T47D (cell line): Measurements from ENCODE around the gene TTC34.

Experiments
- DNase-seq, 2 experiments: peaks; one replicate each; pipeline versions ENCODE4 v3.0.0 to v3.0.0-alpha.2; 2011 to 2012; ENCODE audit warnings: low read depth in 1 of 2, low spot score in 1 of 2
- JUND ChIP-seq: IDR thresholded peaks from 2 replicates; pipeline ENCODE4 v1.6.1; 2012; ENCODE audit warnings: low read depth
- in situ Hi-C: cut with HindIII; loops from 2 replicates; pipeline ENCODE4 v1.10.0; 2016; ENCODE audit warnings: low sequenced_read_pairs, low pct_unique_long_range_greater_than_20kb

TTC34 gene

GRCh38 chr1:2815551-2815950, 14.1 kb upstream of the TTC34 start:
- no peak for DNase-seq
- in situ Hi-C loops: no loop called here

GRCh38 chr1:2814511-2815075, 13.1 kb upstream of the TTC34 start:
- TF ChIP-seq JUND: no peak
- in situ Hi-C loops: no loop called here
- no peak for DNase-seq

More at GRCh38 chr1:2815551-2815950, 14.1 kb upstream of the TTC34 start:
- TF ChIP-seq JUND: no peak

DNA sequence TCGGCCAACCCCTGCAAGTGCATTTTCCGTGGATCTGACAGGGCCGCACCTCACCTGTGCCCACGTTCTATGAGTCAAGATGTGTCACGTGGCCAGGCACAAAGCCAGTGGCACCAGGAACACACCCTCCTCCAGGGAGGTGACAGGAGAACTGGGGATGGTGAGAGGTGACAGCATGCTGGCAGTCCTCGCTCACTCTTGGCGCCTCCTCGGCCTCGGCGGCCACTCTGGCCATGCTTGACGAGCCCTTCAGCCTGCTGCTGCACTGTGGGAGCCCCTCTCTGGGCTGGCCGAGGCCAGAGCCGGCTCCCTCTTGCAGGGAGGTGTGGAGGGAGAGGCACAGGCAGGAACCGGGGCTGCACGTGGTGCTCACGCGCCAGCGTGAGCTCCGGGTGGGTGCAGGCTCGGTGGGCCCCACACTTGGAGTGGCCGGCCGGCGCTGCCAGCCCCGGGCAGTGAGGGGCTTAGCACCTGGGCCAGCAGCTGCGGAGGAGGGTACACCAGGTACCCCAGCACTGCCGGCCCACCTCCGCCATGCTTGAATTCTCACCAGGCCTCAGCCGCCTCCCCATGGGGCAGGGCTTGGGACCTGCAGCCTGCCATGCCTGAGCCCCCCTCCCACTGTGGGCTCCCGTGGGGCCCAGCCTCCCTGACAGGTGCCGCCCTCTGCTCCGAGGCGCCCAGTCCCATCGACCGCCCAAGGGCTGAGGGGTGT, 11.6 kb upstream of the TTC34 start:
- in situ Hi-C loops: no loop called here
- no peak for DNase-seq
- no peak for TF ChIP-seq JUND

DNA sequence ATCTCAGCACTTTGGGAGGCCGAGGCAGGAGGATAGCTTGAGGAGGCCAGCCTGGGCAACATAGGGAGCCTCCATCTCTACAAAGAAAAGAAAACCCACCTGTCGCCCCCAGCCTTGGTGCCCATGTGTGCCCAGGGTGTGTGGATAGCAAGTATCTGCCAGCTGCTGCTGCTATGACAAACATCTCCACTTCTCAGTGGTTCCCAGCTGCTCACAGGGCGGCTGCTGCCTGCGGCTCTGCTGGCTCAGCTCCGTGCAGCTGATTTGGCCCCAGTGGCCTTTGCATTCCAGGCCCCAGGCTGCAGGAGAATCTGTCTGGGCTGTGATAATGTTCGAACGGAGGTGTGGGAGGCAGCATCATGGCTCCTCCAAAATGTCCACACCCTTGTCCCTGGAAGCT, 10.6 kb upstream of the TTC34 start:
- in situ Hi-C loops: no loop called here
- DNase-seq: no peak
- TF ChIP-seq JUND: no peak

GRCh38 chr1:2811533-2811918, 10.0 kb upstream of the TTC34 start:
- no peak for DNase-seq
- no peak for TF ChIP-seq JUND
- in situ Hi-C loops: no loop called here

DNA sequence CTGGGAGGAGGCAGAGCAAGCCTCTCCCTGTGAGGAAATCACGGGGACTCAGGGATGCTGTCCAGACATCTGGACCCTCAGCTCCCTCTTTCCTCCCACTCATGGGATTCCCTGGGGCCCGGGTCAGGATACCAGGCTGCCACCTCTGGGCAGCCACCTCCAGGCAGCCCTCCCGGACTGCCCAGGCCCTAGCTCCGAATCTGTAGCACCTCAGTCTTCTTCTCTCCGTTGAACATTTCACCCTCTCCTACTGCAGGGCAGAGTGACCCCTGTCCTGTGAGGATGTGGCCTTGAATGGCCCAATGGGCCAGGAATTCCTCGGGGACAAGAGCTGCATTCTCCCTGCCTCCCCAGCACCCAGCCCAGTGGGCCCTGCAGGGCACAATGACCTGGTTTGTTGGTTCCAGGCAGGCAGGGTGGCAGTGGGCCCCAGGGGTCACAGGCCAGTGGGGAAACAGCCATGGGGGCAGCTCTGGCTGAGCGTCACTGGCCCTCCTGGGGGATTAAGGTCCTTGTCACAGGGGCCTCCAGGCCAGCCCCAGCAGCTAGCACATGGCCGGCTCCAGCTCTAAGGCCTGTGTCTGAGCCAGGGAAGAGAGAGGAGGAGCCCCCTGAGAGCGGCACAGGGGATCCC, 9.5 kb upstream of the TTC34 start:
- no peak for TF ChIP-seq JUND
- in situ Hi-C loops: no loop called here
- DNase-seq: no peak

DNA sequence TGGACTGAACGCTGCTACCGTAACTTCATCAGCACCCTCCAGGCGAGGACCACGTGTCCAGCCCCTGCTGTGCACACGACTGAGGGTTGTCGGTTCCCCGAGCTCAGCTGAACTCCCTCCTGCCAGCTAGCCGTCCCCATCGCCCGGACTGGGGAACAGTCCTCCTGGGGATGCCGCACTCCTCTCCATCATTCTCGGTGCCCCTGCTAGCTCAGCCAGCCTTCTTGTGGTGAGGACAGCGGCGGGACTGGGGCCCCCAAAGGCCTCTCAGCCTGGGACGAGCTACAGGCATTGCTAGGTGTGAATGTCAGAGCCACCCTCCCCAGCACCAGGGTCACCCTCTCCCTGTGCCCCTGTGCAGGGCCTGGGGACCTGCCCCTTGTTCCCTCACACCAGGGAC, 8.8 kb upstream of the TTC34 start:
- DNase-seq: no peak
- TF ChIP-seq JUND: no peak
- in situ Hi-C loops: no loop called here

DNA sequence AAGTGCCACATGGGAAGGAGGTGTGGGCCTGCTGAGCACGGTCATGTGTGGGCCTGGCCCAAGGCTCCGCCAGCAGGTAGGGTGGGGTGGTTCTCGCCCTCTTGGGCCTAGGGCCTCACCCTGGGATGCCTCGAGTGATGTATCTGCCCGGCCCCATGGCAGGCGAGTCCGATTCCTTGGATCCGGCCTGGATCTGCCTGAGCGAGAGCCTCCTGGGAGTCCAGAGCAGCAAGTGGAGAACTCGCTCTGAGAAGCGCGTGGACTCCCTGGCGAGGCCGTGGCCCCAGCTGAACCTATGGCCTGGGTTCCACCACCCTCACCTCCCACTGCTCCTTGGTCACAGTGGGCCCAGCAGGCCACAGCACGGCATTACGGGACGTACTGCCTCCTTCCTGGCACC, 8.2 kb upstream of the TTC34 start:
- no peak for TF ChIP-seq JUND
- no peak for DNase-seq
- in situ Hi-C loops: no loop called here

DNA sequence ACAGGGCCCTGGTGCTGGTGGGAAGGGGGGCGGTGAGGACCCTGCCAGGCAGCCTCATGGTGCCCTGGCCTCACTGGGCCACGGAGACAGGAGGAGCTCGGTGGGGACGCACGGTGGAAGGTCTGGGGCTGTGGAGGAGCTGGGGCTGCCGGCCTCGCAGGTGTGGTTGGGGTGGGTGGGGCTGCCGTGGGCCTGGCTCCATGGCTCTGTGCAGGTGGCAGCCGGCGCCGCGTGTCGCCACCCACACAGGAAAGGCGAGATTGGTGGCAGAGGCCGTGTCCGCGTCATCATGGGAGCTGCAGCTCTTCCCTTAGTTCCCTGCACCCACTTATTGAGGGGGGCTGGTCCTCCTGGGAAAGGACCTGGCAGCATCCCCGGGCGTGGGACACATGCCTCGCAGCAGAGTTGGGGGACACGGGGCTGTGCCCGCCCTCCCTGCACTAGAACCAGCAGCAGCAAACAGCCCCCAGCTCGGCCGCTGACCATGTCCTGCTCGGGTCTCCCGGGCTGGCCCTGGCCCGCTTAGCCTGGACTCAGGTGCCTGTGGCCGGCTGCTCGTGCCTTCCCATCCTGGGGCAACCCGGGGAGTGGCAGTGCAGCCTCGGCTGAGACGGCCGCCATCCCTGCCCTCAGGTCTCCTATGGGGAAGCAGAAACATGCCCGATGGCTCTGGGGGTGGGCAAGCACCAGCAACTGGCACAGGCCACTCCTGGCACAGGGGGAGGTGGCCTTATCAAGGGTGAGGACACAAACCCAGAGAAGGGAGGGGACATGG, 7.5 kb upstream of the TTC34 start:
- in situ Hi-C loops: no loop called here
- no peak for TF ChIP-seq JUND
- no peak for DNase-seq

DNA sequence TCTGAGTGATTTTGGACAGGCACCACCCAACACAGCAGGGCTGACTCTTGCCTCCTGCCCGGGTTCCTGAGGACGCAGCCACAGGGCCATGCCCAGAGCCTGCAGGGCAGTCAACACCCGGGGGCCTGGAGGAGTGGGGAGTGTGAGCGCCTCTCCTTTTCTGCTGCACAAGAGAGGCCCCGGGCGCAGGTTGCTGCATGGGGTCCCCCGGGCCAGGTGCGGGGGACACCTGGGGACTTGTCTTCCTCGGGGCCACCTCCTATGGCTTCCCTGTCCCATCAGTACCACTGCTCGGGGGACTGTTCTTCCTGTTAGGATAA, 6.9 kb upstream of the TTC34 start:
- TF ChIP-seq JUND: no peak
- in situ Hi-C loops: no loop called here
- DNase-seq: no peak

DNA sequence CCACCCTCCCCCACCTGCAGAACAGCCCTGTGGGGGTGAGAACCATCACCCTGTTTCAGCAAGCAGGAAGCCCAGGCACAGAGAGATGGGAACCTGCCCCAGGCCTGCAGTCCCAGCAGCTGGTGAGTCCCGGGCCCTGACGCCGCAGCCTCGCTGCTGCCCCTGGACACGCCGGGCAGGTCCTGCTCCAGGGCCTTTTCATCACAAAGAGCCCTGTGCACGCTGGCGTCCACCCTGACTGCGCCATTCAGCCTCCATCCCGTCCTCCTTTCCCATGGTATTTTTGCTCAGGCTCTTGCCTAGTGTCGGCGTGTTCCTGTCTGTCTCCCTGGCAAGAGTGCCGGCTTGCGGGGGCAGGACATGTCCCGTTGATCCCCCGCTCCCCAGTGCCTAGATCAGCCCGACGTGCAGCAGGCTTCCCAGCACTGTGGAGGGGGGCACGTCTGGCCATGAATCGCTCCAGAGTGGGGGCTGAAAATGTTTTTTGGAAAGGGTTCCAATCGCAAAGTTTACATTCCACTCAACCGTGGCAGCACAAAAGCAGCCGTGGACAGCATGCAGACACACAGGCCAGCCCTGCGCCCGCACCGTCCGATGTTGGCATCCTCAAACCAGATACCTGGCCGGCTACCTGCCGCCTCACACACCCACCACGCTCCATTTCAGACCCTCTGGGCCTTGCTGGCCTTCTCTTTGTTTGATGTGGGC, 6.3 kb upstream of the TTC34 start:
- TF ChIP-seq JUND: no peak
- DNase-seq: no peak

DNA sequence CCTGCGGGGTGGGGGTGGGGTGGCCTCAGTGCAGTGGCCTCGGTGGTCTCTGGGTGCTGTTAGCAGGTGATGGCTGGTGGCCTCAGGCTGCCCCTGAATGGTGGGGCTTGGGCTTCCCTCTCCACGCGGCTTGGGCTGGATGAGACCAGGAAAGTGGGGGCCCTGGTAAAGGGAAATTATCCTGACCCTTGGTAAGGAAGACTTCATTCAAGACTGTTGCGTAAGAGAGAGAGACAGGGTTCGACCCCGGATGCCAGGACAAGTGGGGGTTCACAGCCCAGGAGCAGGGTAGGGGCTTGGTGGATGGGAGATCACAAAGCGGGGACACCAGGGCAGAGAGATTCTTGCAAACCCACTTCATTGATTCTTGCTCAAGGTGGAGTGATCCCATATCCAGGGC, 5.5 kb upstream of the TTC34 start:
- no peak for TF ChIP-seq JUND
- in situ Hi-C loops: no loop called here
- no peak for DNase-seq

More for the DNA sequence above, 6.3 kb upstream of the TTC34 start:
- in situ Hi-C loops: no loop called here
